Measurements from ENCODE around the gene C5orf47. TPM values are rescaled to one million over a fixed set of nuclear protein-coding genes. Genes with fewer than 3 reads are reported as not detected.
"Not testable (repeated sequence)": the region's sequence is repeated elsewhere in the genome, so short reads cannot be mapped to it uniquely, and the experiment has no call there.

C5orf47 gene
- total RNA-seq, 6 experiments from 2014 or later = not detected

DNA sequence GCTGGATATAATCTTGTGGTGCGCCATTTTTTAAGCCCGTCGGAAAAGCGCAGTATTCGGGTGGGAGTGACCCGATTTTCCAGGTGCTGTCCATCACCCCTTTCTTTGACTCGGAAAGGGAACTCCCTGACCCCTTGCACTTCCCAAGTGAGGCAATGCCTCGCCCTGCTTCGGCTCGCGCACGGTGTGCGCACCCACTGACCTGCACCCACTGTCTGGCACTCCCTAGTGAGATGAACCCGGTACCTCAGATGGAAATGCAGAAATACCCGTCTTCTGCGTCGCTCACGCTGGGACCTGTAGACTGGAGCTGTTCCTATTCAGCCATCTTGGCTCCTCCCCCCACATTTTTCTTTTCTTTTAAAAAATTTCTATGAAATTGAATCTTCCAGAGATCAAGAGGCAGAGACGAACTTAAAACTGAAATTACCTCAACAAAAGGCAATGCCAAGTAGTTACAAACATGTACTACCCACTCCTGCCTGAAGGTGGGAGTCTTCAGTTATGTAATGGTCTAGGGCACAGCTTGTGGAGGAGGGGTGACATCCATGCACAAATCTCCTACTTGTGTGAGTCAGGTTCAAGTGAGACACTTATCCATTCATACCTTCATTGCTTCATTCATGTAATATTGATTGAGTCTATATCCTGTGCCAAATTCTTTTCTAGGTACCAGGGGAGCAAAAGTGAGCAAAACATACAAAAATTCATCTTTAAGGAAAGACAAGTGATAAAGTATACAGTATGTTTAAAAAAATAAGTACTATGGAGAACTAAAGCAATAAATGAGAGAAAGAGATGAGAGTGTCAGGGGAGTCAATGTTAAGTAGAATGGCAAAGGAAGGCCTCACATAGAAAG is 31.3 kb downstream of the C5orf47 start:
- TF ChIP-seq, protein P1, sequence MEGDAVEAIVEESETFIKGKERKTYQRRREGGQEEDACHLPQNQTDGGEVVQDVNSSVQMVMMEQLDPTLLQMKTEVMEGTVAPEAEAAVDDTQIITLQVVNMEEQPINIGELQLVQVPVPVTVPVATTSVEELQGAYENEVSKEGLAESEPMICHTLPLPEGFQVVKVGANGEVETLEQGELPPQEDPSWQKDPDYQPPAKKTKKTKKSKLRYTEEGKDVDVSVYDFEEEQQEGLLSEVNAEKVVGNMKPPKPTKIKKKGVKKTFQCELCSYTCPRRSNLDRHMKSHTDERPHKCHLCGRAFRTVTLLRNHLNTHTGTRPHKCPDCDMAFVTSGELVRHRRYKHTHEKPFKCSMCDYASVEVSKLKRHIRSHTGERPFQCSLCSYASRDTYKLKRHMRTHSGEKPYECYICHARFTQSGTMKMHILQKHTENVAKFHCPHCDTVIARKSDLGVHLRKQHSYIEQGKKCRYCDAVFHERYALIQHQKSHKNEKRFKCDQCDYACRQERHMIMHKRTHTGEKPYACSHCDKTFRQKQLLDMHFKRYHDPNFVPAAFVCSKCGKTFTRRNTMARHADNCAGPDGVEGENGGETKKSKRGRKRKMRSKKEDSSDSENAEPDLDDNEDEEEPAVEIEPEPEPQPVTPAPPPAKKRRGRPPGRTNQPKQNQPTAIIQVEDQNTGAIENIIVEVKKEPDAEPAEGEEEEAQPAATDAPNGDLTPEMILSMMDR (IDR thresholded peaks at IDR 0.05) = peak; percentile 72
- H3K27me3 Mint-ChIP-seq (ENCODE audit: insufficient read depth); H3K27ac Mint-ChIP-seq; H3K4me1 Mint-ChIP-seq (ENCODE audit: low read depth); H3K9me3 Mint-ChIP-seq; H3K36me3 Mint-ChIP-seq (ENCODE audit: low read depth): not testable (repeated sequence)
- DNase-seq = peak; percentile 41
- peak overlapping the region; percentile 49; the same call in 1 of the 2 replicates for H3K4me3 Mint-ChIP-seq

- peaks cover 7% of the 10 kb centered on the region; the same call in 1 of the 2 replicates for H3K9me3 Mint-ChIP-seq
- no peak for DNase-seq
- H3K27me3 Mint-ChIP-seq (ENCODE audit: insufficient read depth) = peaks cover 2% of the 10 kb centered on the region
- H3K4me1 Mint-ChIP-seq (ENCODE audit: low read depth) = peaks cover 5% of the 10 kb centered on the region; the same call in 1 of the 2 replicates
- no peaks in the 10 kb centered on the region for H3K36me3 Mint-ChIP-seq (ENCODE audit: low read depth)
- H3K27ac Mint-ChIP-seq = no peak overlapping the region
- TF ChIP-seq, protein P1 (IDR thresholded peaks at IDR 0.05) = no peak
- no peak overlapping the region for H3K4me3 Mint-ChIP-seq
These were observed 31.9 kb downstream of the C5orf47 start for GRCh38 chr5:174020928-174021304.

- Mint-ChIP-seq H3K4me1 (ENCODE audit: low read depth) (peaks cover 5% of the 10 kb centered on the region; the same call in 1 of the 2 replicates), H3K9me3 (peaks cover 7% of the 10 kb centered on the region; the same call in 1 of the 2 replicates), H3K36me3 (ENCODE audit: low read depth) (no peaks in the 10 kb centered on the region), H3K27me3 (ENCODE audit: insufficient read depth) (peaks cover 2% of the 10 kb centered on the region), H3K4me3 (no peak overlapping the region), H3K27ac (no peak overlapping the region)
- no peak for DNase-seq
- TF ChIP-seq, protein P1 (IDR thresholded peaks at IDR 0.05) = no peak
These were observed 33.6 kb downstream of the C5orf47 start for GRCh38 chr5:174022384-174023095.

DNA sequence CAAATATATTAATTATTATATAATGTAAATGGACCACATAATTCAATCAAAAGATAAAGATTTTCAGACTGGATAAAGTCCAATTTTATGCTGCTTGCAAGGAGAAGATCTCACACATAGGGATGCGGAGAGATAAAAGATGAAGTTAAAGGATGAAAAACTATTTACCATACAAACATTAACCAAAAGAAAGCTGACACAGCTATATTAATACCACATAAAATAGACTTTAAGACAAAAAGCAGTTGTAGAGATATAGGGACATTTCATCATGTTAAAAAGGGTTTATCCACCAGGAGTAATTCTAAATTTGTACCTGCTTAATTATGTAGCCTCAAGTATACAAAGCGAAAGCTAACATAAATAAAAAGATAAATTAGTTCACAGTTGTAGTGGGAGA is 41.3 kb downstream of the C5orf47 start:
- TF ChIP-seq, protein P1 (IDR thresholded peaks at IDR 0.05) = no peak
- peaks cover 14% of the 10 kb centered on the region for H3K9me3 Mint-ChIP-seq
- H3K4me3 Mint-ChIP-seq = no peak overlapping the region
- no peaks in the 10 kb centered on the region for H3K36me3 Mint-ChIP-seq (ENCODE audit: low read depth)
- no peaks in the 10 kb centered on the region for H3K27me3 Mint-ChIP-seq (ENCODE audit: insufficient read depth)
- no peaks in the 10 kb centered on the region for H3K4me1 Mint-ChIP-seq (ENCODE audit: low read depth)
- DNase-seq = no peak
- no peak overlapping the region for H3K27ac Mint-ChIP-seq

- TF ChIP-seq, protein P1 (IDR thresholded peaks at IDR 0.05) = no peak
- Mint-ChIP-seq H3K4me1 (ENCODE audit: low read depth) (no peaks in the 10 kb centered on the region), H3K27ac (no peak overlapping the region), H3K27me3 (ENCODE audit: insufficient read depth) (no peaks in the 10 kb centered on the region; the same call in 1 of the 2 replicates), H3K9me3 (peaks cover 31% of the 10 kb centered on the region), H3K4me3 (no peak overlapping the region), H3K36me3 (ENCODE audit: low read depth) (no peaks in the 10 kb centered on the region; the same call in 1 of the 2 replicates)
- no peak for DNase-seq
These were observed 55.7 kb downstream of the C5orf47 start for GRCh38 chr5:174044466-174045254.

Measured in HFFc6 (cell line).